ENCODE results near the gene PXYLP1. TPM values are rescaled to one million over a fixed set of nuclear protein-coding genes. Genes with fewer than 3 reads are reported as not detected.

The PXYLP1 gene
- total and polyA plus RNA-seq, 9 of the 15 experiments (the other 6 are each of a cell fraction or from before 2014, with no cell fraction given) = 0.80 to 2.9 (median 1.3) TPM

- no TSS peak for BruUV-seq (replicated peaks)
- H3K36me3 ChIP-seq (ENCODE audit: control insufficient read depth, insufficient read depth, low read length) = no peaks in the 10 kb centered on the region
- H4K20me1 ChIP-seq (replicated peaks; ENCODE audit: control insufficient read depth, insufficient read depth, low read length) = no peaks in the 10 kb centered on the region
- intact Hi-C loops (cut with micrococcal nuclease) = no loop called here
- H2AFZ ChIP-seq (ENCODE audit: low read depth, low read length) = peak overlapping the region; percentile 95
- in situ Hi-C loops (cut with MboI) = no loop called here
- H3K27me3 ChIP-seq (ENCODE audit: control insufficient read depth in 2 of 2, insufficient read depth in 2 of 2, low read length in 2 of 2) = no peaks in the 10 kb centered on the region
- H3K79me2 ChIP-seq (ENCODE audit: control insufficient read depth, insufficient read depth, low read length) = peaks cover 9% of the 10 kb centered on the region
- ChIA-PET CTCF (ENCODE audit: low intra/inter-chr PET ratio) (interaction anchor here (3.3 kb wide), 1 partner anchor 143 kb away, joined by 10 read pairs; no protein-coding TSS in a partner anchor), POLR2A (interaction anchor here (0.6 to 1.4 kb wide), 5 partner anchors 59 to 183 kb away, joined by 3 to 4 read pairs (median 3); no protein-coding TSS in a partner anchor)
- DNase-seq (ENCODE audit: extremely low read depth in 1 of 4, low spot score in 3 of 4) (peak; percentile 68 to 80 (median 71)), ATAC-seq (no peak), FAIRE-seq (peak; percentile 76)
- peaks cover 16 to 27% of the 10 kb centered on the region in 2 experiments for H3K4me1 ChIP-seq (replicated peaks in 1 of 2; ENCODE audit: control insufficient read depth in 2 of 2, insufficient read depth in 2 of 2, low read length in 2 of 2)
- peak overlapping the region in 1 of 2 experiments; percentile 17; a peak in 1 of 4 replicates for H3K9ac ChIP-seq (ENCODE audit: insufficient read depth in 1 of 2, low read depth in 2 of 2, low read length in 2 of 2)
- no peak overlapping the region for H3K4me2 ChIP-seq (ENCODE audit: insufficient read depth, low read length)
- H3K4me3 ChIP-seq = no peak overlapping the region
- no peaks in the 10 kb centered on the region for H3K9me1 ChIP-seq (ENCODE audit: control insufficient read depth, insufficient read depth, low read length)
- H3K27ac ChIP-seq (ENCODE audit: extremely low read depth, low read depth, low read length) = no peak overlapping the region
- 55% methylated on average over 12 of the region's 13 CpGs for WGBS (ENCODE audit: insufficient coverage, low coverage, missing lambda C conversion rate)
- H3K9me3 ChIP-seq (replicated peaks; ENCODE audit: control insufficient read depth, insufficient read depth, low read depth, low read length) = no peaks in the 10 kb centered on the region
- TF ChIP-seq CHD2 (IDR thresholded peaks at IDR 0.05; ENCODE audit: low read depth, low read length) = no peak
- no peak for TF ChIP-seq TGIF2 (CRISPR knock-in tag; IDR thresholded peaks at IDR 0.05)
- no peak for TF ChIP-seq ZFP91 (CRISPR knock-in tag; IDR thresholded peaks at IDR 0.05)
- TF ChIP-seq TEAD4 (IDR thresholded peaks at IDR 0.05; ENCODE audit: low read length) = no peak
- TF ChIP-seq TEAD4 (CRISPR knock-in tag; IDR thresholded peaks at IDR 0.05; ENCODE audit: borderline replicate concordance) = no peak
- no peak for TF ChIP-seq PHB2 (IDR thresholded peaks at IDR 0.05; ENCODE audit: low read depth)
- no peak for TF ChIP-seq CCNT2 (IDR thresholded peaks at IDR 0.05; ENCODE audit: borderline replicate concordance, extremely low read depth, insufficient read length, low read depth, low read length)
- TF ChIP-seq CTCF (IDR thresholded peaks at IDR 0.05 in 2 of 3, conservative IDR thresholded peaks at IDR 0.05 in 1 of 3; ENCODE audit: insufficient read depth in 2 of 3, low read depth in 1 of 3, low read length in 3 of 3) = peak; percentile 67 to 73 (median 68)
- TF ChIP-seq SRF (CRISPR knock-in tag; IDR thresholded peaks at IDR 0.05) = no peak
- no peak for TF ChIP-seq RFX1 (IDR thresholded peaks at IDR 0.05)
- TF ChIP-seq NFIX (CRISPR knock-in tag; IDR thresholded peaks at IDR 0.05; ENCODE audit: low read depth) = no peak
- no peak for TF ChIP-seq RBM22 (IDR thresholded peaks at IDR 0.05; ENCODE audit: low read depth, low read length, poor library complexity, severe bottlenecking)
- no peak for TF ChIP-seq TRIM25 (IDR thresholded peaks at IDR 0.05; ENCODE audit: borderline replicate concordance)
- TF ChIP-seq ARID2 (IDR thresholded peaks at IDR 0.05) = no peak
- TF ChIP-seq ZKSCAN8 (CRISPR knock-in tag; IDR thresholded peaks at IDR 0.05) = no peak
- TF ChIP-seq ZNF764 (CRISPR knock-in tag; IDR thresholded peaks at IDR 0.05; ENCODE audit: low read depth) = no peak
These were observed 77.1 kb downstream of the PXYLP1 start for GRCh38 chr3:141308588-141309218.

All from K562 (cell line).